GM23248 (cell line): Measurements from ENCODE around the gene MAPK8IP1. TPM values are rescaled to one million over a fixed set of nuclear protein-coding genes. Genes with fewer than 3 reads are reported as not detected.
A peak's percentile ranks its signal among the peaks of the same experiment; 100 is the strongest.

ENCODE experiments used
- DNase-seq: peaks from one replicate; pipeline ENCODE4 v3.0.0-alpha.2; 2015
- H2AFZ ChIP-seq: fragments of 200-600 bp; sonication (generic); 2 replicates; pipeline ENCODE4 v1.6.1; 2016; ENCODE audit warnings: antibody characterized with exemption
- H3F3A ChIP-seq: fragments of 200-600 bp; sonication (generic); 2 replicates; pipeline ENCODE4 v1.6.1; 2016; ENCODE audit warnings: mild to moderate bottlenecking, antibody characterized with exemption, mixed run types; ENCODE audit not compliant: insufficient read depth
- H3K27ac ChIP-seq: fragments of 200-600 bp; sonication (generic); 2 replicates; pipeline ENCODE4 v1.5.1; 2016; ENCODE audit warnings: mild to moderate bottlenecking
- H3K27me3 ChIP-seq: fragments of 200-600 bp; sonication (generic); replicated peaks from 2 replicates; pipeline ENCODE4 v1.6.1; 2016; ENCODE audit warnings: mild to moderate bottlenecking; ENCODE audit not compliant: insufficient read depth
- H3K36me3 ChIP-seq: fragments of 200-600 bp; sonication (generic); 2 replicates; pipeline ENCODE4 v1.6.1; 2016; ENCODE audit warnings: low read depth, mild to moderate bottlenecking
- H3K4me1 ChIP-seq: fragments of 200-600 bp; sonication (generic); 2 replicates; pipeline ENCODE4 v1.6.1; 2016; ENCODE audit warnings: mild to moderate bottlenecking; ENCODE audit not compliant: insufficient read depth
- H3K4me2 ChIP-seq: fragments of 200-600 bp; sonication (generic); one replicate; pipeline ENCODE4 v1.6.1; 2016; ENCODE audit warnings: mild to moderate bottlenecking; ENCODE audit not compliant: unreplicated experiment
- H3K4me3 ChIP-seq: fragments of 200-600 bp; sonication (generic); 2 replicates; pipeline ENCODE4 v1.5.1; 2016; ENCODE audit warnings: mild to moderate bottlenecking
- H3K79me2 ChIP-seq: fragments of 200-600 bp; sonication (generic); 2 replicates; pipeline ENCODE4 v1.6.1; 2016; ENCODE audit warnings: mild to moderate bottlenecking; ENCODE audit not compliant: insufficient read depth
- H3K9ac ChIP-seq: fragments of 200-600 bp; sonication (generic); 2 replicates; pipeline ENCODE4 v1.6.1; 2016; ENCODE audit warnings: mild to moderate bottlenecking
- H3K9me2 ChIP-seq: fragments of 200-600 bp; sonication (generic); 2 replicates; pipeline ENCODE4 v1.6.1; 2016; ENCODE audit warnings: mixed run types, mild to moderate bottlenecking, moderate library complexity; ENCODE audit not compliant: insufficient read depth
- H3K9me3 ChIP-seq: fragments of 200-600 bp; sonication (generic); one replicate; pipeline ENCODE4 v1.6.1; 2017; ENCODE audit warnings: low read depth
- H4K20me1 ChIP-seq: fragments of 200-600 bp; sonication (generic); 2 replicates; pipeline ENCODE4 v1.6.0; 2016; ENCODE audit not compliant: insufficient read depth
- EZH2 ChIP-seq: fragments of 200-600 bp; sonication (generic); IDR thresholded peaks from 2 replicates; pipeline ENCODE4 v1.6.1; 2018; ENCODE audit warnings: antibody characterized with exemption, mild to moderate bottlenecking; ENCODE audit not compliant: insufficient read depth, poor library complexity, severe bottlenecking
- EZH2phosphoT487 ChIP-seq: fragments of 200-600 bp; sonication (generic); IDR thresholded peaks from 2 replicates; pipeline ENCODE4 v1.6.1; 2018; ENCODE audit warnings: antibody characterized with exemption, moderate library complexity, mild to moderate bottlenecking, low read depth; ENCODE audit not compliant: insufficient read depth
- WGBS, 2 experiments: methylation state at CpG; one replicate each; pipeline ENCODE4 v1.1.6; 2015 to 2017; ENCODE audit warnings: low lambda C conversion rate in 2 of 2, low coverage in 1 of 2; ENCODE audit errors: missing lambda C conversion rate in 2 of 2; 5-methylcytosine and 5-hydroxymethylcytosine counted together
- in situ Hi-C: fragments of 300-500 bp; cut with MboI; formaldehyde crosslinking; loops from 2 replicates; pipeline ENCODE4 v1.15.0; 2020
- polyA plus RNA-seq: library from polyadenylated mRNA; unstranded; fragments of >200 nt; fragmentation: Nextera tagmentation; extraction: Ambion mirVana; gene quantifications from 2 replicates; pipeline ENCODE4 v1.2.1, GENCODE V29; 2016
- total RNA-seq: library from RNA; depleted of rRNA; stranded (reverse); fragments of >200 nt; shearing (Covaris generic); gene quantifications from 2 replicates; pipeline ENCODE4 v1.2.3, GENCODE V29; 2014; rRNA removed

The MAPK8IP1 gene
- total and polyA plus RNA-seq, 2 experiments from 2014 or later: 1.8 to 9.5 TPM

- H4K20me1 ChIP-seq: no peaks in the 10 kb centered on the region
- TF ChIP-seq EZH2: no peak
- TF ChIP-seq EZH2phosphoT487: no peak
These were observed 62.9 kb downstream of the MAPK8IP1 start for GRCh38 chr11:45948356-45948755.

GRCh38 chr11:45949992-45950407, 64.5 kb downstream of the MAPK8IP1 start:
- no peaks in the 10 kb centered on the region for H4K20me1 ChIP-seq
- H3K4me2 ChIP-seq: no peak overlapping the region
- H3K4me3 ChIP-seq: no peak overlapping the region
- no peak for TF ChIP-seq EZH2
- no peak for TF ChIP-seq EZH2phosphoT487
- H3K27me3 ChIP-seq: no peaks in the 10 kb centered on the region
- H3K9ac ChIP-seq: no peak overlapping the region
- in situ Hi-C loops: no loop called here
- H2AFZ ChIP-seq: no peak overlapping the region
- H3K36me3 ChIP-seq: peaks cover 41% of the 10 kb centered on the region
- no peaks in the 10 kb centered on the region for H3F3A ChIP-seq
- H3K4me1 ChIP-seq: peaks cover 8% of the 10 kb centered on the region; the same call in 1 of the 2 replicates
- no peaks in the 10 kb centered on the region for H3K79me2 ChIP-seq
- WGBS, 2 experiments: 60 to 81% methylated on average over 1 of the region's 1 CpG
- H3K9me3 ChIP-seq: no peaks in the 10 kb centered on the region
- no peak overlapping the region for H3K27ac ChIP-seq
- no peaks in the 10 kb centered on the region for H3K9me2 ChIP-seq
- DNase-seq: peak; percentile 20

More at GRCh38 chr11:45948356-45948755, 62.9 kb downstream of the MAPK8IP1 start:
- Histone ChIP-seq H3K9ac (no peak overlapping the region), H3K9me2 (no peaks in the 10 kb centered on the region), H2AFZ (no peak overlapping the region), H3K4me2 (no peak overlapping the region), H3F3A (no peaks in the 10 kb centered on the region), H3K4me1 (peaks cover 8% of the 10 kb centered on the region; the same call in 1 of the 2 replicates), H3K9me3 (no peaks in the 10 kb centered on the region), H3K27ac (no peak overlapping the region), H3K4me3 (no peak overlapping the region), H3K36me3 (peaks cover 40% of the 10 kb centered on the region), H3K79me2 (no peaks in the 10 kb centered on the region), H3K27me3 (no peaks in the 10 kb centered on the region)
- no peak for DNase-seq
- WGBS, 2 experiments: 76 to 78% methylated on average over 3 of the region's 3 CpGs
- in situ Hi-C loops: no loop called here

Other genes starting within 250 kb of the MAPK8IP1 start
- not detected in 2 replicates for gene CHST1, start 220.0 kb upstream of the MAPK8IP1 start, total RNA-seq
- 0.06 and 0.18 TPM in 2 replicates for gene CHST1, start 220.0 kb upstream of the MAPK8IP1 start, polyA plus RNA-seq
- gene SLC35C1, start 80.5 kb upstream of the MAPK8IP1 start, total RNA-seq: 12.5 and 15.9 TPM in 2 replicates
- 17.8 and 18.3 TPM in 2 replicates for gene SLC35C1, start 80.5 kb upstream of the MAPK8IP1 start, polyA plus RNA-seq
- 10.3 and 10.7 TPM in 2 replicates for gene CRY2, start 38.2 kb upstream of the MAPK8IP1 start, total RNA-seq
- gene CRY2, start 38.2 kb upstream of the MAPK8IP1 start, polyA plus RNA-seq: 7.6 and 8.3 TPM in 2 replicates
- gene FREY1, start 21.6 kb downstream of the MAPK8IP1 start, total RNA-seq: not detected in 2 replicates
- gene FREY1, start 21.6 kb downstream of the MAPK8IP1 start, polyA plus RNA-seq: not detected in 2 replicates
- gene PEX16, start 32.2 kb downstream of the MAPK8IP1 start, total RNA-seq: 16.2 and 23.2 TPM in 2 replicates
- 21.2 and 25.1 TPM in 2 replicates for gene PEX16, start 32.2 kb downstream of the MAPK8IP1 start, polyA plus RNA-seq
- gene LARGE2, start 37.0 kb downstream of the MAPK8IP1 start, total RNA-seq: not detected in 2 replicates
- not detected in 2 replicates for gene LARGE2, start 37.0 kb downstream of the MAPK8IP1 start, polyA plus RNA-seq
- 11.2 and 11.8 TPM in 2 replicates for gene PHF21A, start 235.8 kb downstream of the MAPK8IP1 start, total RNA-seq
- gene PHF21A, start 235.8 kb downstream of the MAPK8IP1 start, polyA plus RNA-seq: 17.0 and 22.3 TPM in 2 replicates